ENCODE data around the gene GBX1.

- TF ChIP-seq CTCF (IDR thresholded peaks at IDR 0.05) (no peak), ZFX (IDR thresholded peaks at IDR 0.05; ENCODE audit: borderline replicate concordance) (no peak)
Measured at GRCh38 chr7:151186640-151187408, 19.3 kb upstream of the GBX1 start, which contains the start of gene ASB10.
